RPMI8226 (cell line): ENCODE results near the gene PRSS50.
"Not testable (repeated sequence)": the region's sequence is repeated elsewhere in the genome, so short reads cannot be mapped to it uniquely, and the experiment has no call there.

Source experiments
- DNase-seq: peaks from one replicate; pipeline ENCODE4 v3.0.0-alpha.2; 2015

Gene PRSS50

DNA sequence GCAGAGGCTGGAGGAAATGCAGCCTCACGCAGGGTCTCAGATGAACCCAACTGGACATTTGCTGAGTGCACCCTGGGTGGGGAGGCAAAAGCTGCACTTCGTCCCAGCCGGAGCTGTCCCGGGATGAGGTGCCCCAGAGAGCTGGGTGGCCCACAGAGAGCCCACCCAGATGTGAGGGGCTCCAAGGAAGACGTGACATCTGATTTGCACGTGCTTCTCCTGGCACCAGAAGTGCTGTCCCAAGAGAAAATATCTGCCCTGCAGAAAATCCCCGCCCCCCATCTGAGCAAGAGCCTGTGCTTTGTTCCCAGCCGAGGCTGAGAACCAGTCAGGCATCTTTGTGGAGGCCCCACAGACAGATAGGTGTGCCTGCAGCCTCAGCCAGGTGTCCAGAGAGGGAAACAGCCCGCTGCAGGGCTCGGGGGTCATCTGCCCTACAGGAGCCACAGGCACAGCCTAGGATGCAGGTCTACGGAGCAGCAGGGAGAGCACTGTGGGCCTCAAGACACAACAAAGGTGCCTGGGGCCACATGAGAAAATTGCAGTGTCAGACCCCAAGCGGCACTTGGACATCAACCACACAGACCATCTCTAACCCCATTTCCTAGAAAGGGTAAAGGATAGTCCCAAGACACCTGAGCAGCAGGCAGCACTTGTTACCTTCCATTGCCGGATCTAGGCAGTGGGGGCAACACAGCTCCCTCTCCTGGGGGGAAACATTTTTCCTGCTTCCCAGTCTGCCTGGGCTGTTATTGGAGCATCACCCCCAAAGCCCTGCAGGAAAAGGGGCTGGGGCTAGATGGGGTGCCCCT is 10.7 kb downstream of the PRSS50 start:
- no peak for DNase-seq

DNA sequence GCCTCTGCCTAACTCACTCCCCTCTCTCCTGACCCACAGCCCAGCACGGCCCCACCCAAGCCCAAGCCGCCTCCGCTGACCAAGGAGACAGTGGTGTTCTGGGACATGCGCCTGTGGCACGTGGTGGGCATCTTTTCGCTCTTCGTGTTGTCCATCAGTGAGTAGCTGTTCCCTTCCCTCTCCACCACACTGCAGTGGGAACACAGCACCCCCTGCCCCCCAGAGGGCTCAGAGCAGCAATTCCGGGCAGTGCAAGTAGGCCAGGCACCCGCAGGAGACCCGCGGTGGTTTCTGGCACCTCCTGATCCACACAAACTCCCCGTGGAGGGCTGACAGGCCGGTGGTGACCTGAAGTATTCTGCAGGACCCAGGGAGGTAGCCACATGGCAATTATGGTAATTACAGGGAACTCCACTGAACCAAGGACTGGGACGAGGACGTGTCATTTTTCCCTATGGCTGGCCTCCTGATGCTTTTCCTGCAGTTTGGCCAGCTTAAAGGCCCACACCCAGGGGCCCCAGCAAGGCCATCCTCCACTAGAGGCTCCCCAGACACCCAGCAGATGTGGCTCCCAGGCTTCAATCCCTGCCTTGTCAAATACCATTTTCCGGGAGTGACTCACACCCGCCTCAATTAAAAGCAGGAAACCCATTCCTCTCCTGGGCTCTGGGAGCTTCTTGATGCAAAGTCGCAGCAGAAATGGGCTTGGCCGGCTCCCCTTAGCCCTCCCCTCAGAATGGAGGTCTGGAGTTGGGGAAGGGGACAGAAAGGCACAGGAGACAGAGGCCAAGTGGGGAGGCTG is 11.7 kb downstream of the PRSS50 start:
- no peak for DNase-seq

DNA sequence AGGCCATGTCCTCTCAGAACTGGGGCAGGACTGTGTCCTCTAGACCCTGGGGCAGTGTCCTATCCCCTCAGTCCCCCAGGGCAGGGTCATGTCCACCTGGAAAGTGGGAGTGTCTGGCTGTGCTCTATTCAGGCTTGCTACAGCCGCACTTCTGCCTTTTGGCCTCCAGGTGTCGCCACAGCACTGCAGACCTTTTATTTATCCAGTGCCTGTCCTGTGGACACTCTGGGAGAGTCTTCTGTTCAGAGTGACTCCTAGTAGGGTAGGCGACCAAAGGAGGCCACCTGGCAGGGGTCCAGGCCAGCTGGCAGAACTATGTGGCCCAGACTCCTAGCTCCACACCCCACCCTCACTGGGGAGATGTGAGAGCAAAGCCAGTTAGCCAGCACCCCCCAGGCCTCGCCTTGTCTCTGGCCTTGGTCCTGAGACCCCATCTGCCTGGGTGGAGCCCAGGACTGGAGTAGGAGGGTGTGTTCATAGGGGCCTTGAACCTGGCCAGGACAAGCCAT is 12.6 kb downstream of the PRSS50 start:
- DNase-seq: peak; percentile 70

DNA sequence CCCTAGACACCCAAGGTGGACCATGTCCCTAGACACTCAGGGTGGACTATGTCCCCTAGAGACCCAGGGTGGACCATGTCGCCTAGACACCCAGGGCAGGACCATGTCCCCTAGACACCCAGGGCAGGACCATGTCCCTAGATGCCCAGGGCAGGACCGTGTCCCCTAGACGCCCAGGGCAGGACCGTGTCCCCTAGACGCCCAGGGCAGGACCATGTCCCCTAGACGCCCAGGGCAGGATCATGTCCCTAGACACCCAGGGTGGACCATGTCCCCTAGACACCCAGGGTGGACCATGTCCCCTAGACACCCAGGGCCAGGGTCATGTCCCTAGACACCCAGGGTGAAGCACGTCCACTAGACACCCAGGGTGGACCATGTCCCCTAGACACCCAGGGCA is 13.3 kb downstream of the PRSS50 start:
- not testable (repeated sequence) for DNase-seq

DNA sequence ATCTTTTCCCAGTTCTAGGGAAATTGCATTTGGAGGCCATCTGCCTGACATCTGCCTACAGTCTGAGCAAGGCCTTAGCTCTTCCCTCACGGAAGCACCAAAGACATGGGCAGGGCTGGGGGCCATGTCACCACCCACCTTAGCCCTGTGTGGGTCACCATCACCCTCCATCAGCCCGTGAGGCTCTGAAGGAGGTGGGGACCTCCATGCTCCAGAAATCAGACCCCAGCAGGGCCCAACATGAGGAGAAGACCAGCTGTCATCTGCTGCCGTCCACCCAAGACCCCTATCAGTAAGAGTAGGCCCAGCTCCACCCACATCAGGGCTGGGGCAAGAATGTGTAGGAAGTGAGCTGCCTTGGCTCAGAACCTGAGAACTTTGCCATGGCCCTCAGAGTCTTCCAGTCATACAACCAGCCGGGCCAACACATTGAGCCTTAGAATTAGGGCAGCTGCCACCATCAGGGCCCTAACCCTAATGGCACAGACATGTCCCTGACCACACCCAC is 14.6 kb downstream of the PRSS50 start:
- no peak for DNase-seq

DNA sequence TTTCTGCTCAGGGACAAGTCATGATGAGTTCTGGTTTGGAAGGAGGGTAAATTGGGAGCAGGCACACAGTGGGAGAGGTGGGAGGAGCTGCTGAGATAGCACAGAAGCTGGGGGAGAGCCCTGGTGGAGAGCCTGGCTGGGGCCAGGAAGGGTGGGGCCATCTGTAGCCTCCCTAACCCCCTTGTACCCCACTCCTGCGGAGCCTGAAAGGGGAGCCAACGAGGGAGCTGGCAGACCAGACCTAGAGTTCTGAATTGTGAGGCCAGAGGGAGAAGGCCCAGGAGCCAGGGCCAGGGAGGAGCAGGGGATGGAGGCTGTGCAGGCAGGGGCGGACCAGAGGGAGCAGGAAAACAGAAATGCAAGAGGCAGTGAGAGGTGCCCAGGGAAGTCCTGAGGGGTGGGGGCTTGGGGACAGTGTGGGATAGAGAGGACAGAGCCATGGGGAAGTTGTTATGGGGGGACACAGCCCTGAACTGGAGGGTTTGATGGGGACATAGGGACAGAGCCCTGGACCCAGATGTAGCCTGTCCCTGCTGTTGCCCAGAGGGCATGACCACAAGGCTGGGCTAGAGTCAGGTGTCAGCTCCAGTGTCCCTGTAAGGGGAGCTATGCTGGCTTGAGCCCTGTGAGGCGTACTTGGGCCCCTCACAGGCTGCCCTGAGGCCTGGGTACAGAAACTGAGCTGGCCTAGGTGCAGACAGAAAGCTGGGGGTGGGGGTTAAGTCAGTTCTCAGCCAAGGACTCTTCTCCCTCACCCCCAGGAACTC is 15.2 kb downstream of the PRSS50 start:
- DNase-seq: no peak

DNA sequence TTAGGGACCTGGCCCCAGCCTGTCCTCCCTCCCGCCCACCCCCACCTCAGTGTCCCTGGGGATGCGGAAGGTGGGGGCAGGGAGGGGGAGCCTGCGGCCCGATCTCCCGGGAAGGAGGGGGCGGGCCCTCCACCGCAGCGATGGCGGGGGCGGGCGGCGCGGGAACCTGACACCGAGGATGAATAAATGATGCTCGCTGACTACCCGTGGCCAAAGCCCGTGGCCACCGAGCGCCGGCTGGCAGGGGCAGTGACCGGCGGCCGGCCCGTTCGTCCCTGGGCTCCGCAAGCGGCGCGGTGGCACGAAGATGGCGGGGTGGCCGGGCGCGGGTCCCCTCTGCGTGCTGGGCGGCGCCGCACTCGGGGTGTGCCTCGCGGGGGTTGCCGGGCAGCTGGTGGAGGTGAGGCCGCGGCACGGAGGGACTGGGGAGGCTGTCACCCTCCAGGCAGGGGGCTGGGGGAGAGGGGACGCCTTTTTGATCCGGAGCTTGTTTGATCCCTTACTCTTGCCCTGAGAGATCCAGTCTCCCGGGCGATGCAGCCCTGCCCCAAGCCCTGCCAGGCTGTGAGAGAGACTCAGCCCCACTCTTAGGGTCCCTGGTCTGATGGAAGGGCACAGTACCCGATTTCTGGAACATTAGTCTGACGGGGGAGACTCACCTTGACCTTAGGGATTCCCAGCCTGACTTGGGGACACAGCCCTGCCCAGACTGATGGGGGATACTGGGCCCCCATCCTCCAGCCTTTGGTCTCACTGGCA is 16.3 kb downstream of the PRSS50 start, which contains the start of gene TMIE:
TSS of gene TMIE (plus strand) at position 212 of the 759 bp plus-strand sequence. CDS start at position 308, 96 bp downstream.
- no peak for DNase-seq

DNA sequence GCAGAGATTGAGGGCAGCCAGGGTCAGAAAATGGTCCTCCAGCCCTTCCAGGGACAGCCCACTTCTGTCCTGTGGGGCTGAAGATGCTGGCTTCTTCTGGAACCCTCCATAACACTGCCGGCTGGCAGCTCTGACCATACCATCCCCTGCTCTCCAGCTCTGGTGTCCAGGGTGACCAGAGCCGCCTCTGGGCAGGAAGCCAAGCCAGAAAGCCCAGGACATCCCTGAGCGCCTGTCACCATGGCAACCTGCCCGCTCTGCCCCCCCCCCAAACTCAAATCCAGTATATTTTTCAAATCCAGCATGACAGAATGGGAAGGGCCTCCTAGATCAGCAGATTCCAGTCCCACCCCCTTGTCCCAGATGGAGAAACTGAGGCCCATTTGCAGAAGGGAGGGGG is 16.9 kb downstream of the PRSS50 start:
- DNase-seq: no peak

DNA sequence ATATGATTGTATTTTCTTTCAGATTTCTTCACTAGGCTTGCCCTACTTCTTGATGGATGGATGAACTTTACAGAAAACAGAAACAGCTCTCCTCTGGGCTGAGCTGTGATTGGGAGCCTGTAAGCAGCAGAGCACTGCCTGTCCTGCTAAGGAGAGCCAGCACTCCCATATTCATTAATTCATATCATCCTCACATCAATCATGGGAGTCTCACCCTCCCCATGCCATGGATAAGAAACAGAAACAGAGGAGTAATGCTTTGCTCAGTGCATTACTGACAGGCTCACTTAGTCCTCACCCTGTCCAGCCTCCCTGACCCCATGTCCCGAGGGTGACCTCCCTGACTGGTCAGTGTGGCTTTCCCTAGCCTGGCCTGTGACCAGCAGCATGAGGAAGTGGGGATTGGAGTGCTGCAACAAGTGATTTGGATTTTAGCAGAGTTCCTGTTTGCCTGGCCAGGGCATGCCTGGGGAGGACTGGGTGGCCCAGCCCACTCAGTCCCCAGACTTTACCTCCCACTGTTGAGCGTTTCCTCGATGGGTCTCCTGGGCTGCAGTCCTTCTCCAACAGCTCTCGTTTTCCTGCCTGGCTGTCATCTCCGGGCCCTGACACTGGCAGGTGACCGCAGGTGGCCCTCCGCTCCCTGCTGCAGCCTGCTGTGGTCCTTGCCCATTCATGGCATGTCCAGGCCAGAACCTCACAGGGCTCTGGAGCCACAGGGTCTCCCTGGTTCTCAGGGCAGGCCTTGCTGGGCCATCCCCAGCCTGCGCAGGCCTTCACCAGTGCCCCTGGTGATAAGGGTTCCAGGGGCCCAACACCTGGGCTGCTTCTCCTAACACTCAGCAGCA is 17.8 kb downstream of the PRSS50 start:
- no peak for DNase-seq

DNA sequence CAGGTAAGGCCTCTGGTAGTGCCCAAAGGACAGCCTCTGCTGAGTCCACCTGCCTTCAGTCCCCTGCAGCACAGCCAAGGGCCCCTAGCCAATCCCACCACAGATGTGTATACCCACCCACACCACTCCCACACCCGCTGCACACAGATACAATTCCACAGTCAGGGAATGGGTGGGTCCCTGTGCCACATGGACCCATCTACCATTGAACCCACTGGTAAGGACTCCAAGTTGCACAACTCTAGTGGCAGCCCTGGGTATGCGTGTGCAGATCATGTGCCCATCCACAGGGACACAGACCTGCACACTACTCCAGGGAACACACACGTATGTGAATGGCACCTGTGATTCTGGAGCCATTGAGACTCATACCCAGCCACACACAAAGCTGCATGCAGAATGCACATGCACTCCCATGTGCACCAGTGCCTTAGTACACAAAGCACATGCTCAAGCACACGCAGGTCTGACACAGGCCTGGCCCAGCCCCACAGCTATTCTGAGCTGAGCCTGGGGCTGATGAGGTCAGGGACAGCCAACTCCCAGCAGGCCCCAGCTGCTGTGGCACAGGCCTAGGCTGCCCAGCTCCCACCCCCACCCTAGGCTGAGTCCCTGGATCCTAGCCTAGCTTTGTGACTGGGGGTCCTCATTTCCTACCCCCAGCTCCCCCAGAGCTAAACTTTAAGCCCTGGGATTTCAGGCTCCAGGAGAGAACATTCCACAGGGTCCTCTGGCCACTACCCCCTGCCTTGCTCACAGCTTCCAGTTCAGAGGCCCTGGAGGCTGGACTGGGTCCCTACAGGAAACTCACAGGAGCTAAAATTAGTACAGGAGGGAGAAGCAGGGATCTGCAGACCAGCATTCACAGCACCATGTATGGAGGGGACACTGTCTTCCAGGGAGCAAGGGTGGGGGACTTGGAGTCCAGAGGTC is 21.4 kb downstream of the PRSS50 start:
- peak; percentile 58 for DNase-seq

DNA sequence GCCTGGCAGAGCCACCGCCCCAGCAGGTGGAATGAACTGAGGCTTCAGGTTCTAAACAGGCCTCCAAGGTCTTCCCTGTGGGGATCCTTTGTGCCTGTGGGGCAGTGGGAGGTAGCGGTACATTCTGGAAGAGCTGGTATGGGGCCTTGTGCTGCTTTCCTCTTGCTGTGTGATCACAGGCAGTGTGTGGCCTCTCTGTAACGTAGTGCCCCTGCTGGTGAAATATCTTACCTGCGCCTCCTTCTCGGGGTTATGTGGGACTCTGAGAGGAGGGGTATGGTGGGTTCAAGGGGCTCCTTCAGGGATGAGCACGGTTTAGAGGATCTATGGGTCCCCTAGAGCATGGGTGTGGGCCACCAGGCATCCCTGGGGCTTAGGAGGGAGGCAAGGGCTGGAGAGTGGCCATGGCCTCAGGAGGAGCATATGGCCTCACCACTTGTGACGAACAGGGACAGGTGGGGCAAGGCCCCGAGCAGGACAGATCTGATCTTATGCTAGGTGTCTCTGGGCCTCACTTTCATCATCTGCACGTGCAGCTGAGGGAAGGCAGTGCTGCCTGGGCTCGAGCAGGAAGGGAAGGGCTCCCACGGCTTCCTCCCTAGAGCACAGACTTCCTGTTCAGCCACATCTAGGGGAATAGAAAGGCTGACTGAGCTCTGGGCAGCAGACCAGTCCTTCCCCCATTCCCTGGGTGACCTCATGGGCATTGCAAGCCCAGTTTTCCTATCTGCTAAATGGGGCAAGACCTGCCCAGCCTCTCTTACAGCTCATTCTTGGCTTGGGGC is 22.3 kb downstream of the PRSS50 start:
- peak; percentile 46 for DNase-seq

DNA sequence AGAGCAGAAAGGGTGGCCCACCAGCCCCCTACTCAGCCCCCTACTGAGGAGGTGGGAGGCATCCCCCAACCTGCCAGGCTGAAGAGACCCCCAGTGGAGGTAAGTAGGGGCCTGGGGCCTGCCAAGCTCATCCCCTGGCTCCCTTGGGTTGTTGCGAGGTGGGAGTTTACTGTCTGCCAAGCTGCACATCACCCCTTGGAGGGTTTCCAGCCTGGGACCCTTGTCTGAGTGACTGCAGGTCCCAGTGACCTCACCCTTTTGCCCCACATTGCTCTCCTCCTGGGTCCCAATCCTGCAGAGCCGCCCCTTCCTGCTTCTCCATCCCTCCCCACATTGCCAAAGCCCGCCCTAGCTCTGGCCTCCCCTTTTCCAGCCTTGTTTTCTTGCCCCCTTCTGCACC is 23.1 kb downstream of the PRSS50 start:
- no peak for DNase-seq

DNA sequence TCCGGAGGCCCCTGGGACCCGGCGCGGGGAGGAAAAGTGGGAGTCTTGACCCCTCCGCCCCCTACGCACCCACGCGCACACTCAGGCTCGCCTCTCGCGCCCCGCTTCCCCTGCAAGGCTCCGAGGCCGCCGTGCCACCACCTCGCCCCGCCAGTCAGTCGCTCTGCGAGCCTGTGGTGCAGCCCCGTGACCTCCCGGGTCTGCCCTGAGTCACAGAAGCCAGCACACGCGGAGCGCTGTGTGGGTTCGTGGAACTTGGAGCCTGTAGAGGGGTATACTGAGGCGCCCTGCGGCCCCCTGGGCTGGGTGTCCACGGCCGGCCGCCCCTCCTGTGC is 23.8 kb downstream of the PRSS50 start:
- no peak for DNase-seq

DNA sequence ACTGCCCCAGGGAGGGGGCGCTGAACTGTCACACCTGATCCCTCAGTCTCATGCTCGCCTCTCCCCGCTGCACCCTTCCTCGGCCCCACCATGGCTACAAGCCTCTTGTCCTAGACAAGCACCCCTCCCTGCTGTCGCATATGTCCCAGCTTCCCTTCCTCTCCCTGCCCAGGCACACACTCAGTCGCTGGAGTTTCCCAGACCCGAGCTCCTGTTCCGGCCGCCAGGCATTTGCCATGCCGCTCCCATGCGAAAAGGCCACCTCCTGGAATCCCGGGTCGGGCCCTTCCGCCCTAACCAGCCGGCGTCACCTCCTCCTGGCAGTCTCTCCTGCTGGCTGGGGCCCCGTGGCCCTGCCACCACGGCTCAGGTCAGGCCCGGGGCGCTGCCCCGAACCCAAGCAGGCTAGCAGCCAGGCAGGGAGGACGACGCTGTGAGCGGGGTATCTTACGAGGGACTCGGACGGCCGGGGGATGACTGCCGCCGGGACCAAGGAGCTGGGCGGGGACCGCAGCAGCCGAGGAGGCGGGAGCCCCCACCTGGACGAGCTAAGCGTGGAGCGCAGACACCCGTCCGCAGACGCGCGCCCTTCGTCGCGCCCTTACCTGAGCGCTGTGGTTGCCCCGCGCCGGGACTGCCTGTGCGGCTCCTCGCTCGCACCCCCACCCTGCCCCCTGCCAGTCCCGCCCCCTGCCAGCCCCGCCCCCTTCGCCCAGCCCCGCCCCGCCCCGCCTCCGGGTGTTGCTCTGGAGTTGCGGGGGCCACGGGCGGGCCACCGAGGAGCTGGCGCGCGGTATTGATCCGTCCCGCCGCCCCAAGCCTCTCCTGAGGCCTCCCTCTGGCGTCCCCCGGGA is 24.4 kb downstream of the PRSS50 start, which contains the start of gene ALS2CL:
TSS of gene ALS2CL (minus strand) at position 642 of the 854 bp plus-strand sequence. CDS start 4,239 bp downstream, outside the sequence.
- DNase-seq: peak; percentile 85

DNA sequence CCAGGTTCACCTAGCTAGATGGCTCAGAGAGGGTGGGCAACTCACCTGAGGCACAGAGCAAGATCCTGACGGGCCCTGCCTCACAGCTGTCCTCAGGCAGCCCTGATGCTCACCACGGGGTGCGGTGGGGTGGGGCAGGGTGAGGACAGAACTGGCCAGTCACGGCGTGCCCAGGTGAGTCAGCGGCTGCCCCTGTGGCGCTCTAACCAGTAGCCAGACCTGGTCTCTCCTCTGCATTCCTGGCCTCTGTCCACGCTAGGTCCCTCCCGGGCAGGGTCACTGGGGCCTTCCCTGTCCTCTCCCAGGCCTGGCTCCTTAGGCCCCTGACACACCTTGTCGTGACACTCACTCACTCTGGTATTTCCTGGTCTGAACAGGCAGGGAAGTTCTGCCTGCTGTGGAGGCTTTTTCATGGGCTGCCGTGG is 25.1 kb downstream of the PRSS50 start:
- peak; percentile 30 for DNase-seq

DNA sequence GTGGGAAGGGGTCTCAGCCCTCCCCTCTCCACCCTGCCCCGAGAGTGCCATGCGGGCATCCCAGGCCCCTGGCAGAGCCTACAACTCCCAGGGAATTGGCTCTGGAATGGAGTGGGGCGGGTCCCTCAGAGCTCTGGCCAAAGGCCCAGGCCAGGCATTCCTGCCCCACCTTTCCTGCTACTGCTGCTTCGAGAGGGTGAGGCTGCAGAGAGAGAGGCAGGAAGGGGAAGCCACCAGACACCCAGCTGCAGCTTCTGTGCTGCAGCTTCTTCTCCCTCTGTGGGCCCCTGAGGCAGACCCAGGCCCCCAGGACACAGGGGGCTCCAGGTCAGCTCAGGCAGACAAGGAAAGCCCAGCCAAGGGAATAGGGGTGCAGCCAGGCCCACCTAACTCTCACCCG is 26.9 kb downstream of the PRSS50 start:
- no peak for DNase-seq

DNA sequence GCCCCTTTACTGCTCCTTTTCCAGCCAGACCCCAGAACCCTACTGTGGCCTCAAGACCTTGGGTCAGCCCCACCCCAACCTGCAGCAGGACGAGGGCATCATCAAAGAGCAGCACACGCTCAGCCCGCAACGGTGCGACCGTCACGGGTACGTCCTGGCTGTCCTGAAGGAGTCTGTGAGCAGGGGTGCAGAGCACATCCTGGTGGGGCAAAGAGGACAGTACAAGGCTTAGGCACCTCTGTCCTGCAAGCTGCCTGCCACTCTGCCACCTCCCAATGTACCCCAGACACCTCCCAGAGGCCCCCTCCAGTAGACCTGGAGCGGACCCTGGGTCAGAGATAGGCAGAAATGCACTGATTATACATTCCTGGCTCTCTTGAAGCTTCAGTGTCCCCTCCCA is 32.2 kb downstream of the PRSS50 start:
- no peak for DNase-seq

DNA sequence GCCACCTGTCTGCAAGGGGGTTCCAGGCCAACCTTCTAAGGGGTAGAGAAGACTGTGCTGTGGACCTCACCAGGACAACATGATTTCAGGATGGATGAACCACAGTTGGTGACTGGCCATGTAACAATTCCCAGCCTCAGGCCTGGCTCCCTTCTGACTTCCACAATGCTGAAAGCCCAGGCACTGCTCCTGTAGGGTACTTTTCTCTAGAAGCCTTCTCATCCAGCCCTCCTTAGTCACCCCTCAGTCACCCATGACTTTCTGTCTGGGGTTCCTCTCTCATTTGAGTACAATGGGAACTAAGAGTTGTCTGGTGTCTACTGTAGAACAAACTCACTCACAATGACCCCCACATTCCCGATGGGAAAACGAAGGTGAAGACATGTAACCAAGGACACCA is 32.8 kb downstream of the PRSS50 start:
- DNase-seq: no peak
